ENCODE results near the gene MCRIP2. TPM values are rescaled to one million over a fixed set of nuclear protein-coding genes. Genes with fewer than 3 reads are reported as not detected.
A peak's percentile ranks its signal among the peaks of the same experiment; 100 is the strongest.

Gene MCRIP2
- total and polyA plus RNA-seq, 5 donors: 71.2 to 141 (median 87.6) TPM

GRCh38 chr16:667113-667779 lies 25.6 kb downstream of the MCRIP2 start:
- peak overlapping the region; percentile 22 for H3K27ac ChIP-seq (ENCODE audit: low read length)

GRCh38 chr16:667780-668518 lies 26.3 kb downstream of the MCRIP2 start, which contains the start of gene RHOT2:
TSS of gene RHOT2 (plus strand) at chr16:668132. CDS start at chr16:668200, 68 bp downstream.
- DNase-seq (peak; percentile 94 to 98 (median 98)), ATAC-seq (peak; percentile 88 to 90)
- Histone ChIP-seq H3K4me1 (ENCODE audit: control insufficient read depth, insufficient read depth, low read length) (peaks cover 3% of the 10 kb centered on the region), H3K9me3 (ENCODE audit: control insufficient read depth, low read length) (no peaks in the 10 kb centered on the region), H3K4me3 (ENCODE audit: low read length) (peak within 1 kb of the TSS; percentile 89), H3K27ac (ENCODE audit: low read length) (peak within 1 kb of the TSS; percentile 58), H3K27me3 (ENCODE audit: control insufficient read depth, insufficient read depth) (no peaks in the 10 kb centered on the region)
- intact Hi-C loops (cut with DNase I): loop anchor here in 2 of 4 donors (10.0 kb wide), 2 partner anchors 83 to 273 kb away; partner anchors contain the start of gene NME4 (in 1 of the 2)
- WGBS: under 1% methylated on average over 78 of the region's 78 CpGs

More at GRCh38 chr16:667113-667779, 25.6 kb downstream of the MCRIP2 start:
- WGBS: 83% methylated on average over 22 of the region's 22 CpGs
- H3K27me3 ChIP-seq (ENCODE audit: control insufficient read depth, insufficient read depth): no peaks in the 10 kb centered on the region
- no peak for DNase-seq
- intact Hi-C loops (cut with DNase I): loop anchor here in 2 of 4 donors (10.0 kb wide), 2 partner anchors 82 to 272 kb away; partner anchors contain the start of gene NME4 (in 1 of the 2)
- H3K4me1 ChIP-seq (ENCODE audit: control insufficient read depth, insufficient read depth, low read length): peaks cover 3% of the 10 kb centered on the region
- no peaks in the 10 kb centered on the region for H3K9me3 ChIP-seq (ENCODE audit: control insufficient read depth, low read length)
- no peak for ATAC-seq
- no peak overlapping the region for H3K4me3 ChIP-seq (ENCODE audit: low read length)

GRCh38 chr16:668519-669171 lies 27.0 kb downstream of the MCRIP2 start:
- WGBS: 7% methylated on average over 50 of the region's 50 CpGs
- H3K27me3 ChIP-seq (ENCODE audit: control insufficient read depth, insufficient read depth): no peaks in the 10 kb centered on the region
- peak overlapping the region; percentile 89 for H3K4me3 ChIP-seq (ENCODE audit: low read length)
- intact Hi-C loops (cut with DNase I): loop anchor here in 2 of 4 donors (10.0 kb wide), 2 partner anchors 84 to 274 kb away; partner anchors contain the start of gene NME4 (in 1 of the 2)
- DNase-seq: no peak
- peak; percentile 1 to 2 for ATAC-seq
- H3K27ac ChIP-seq (ENCODE audit: low read length): peak overlapping the region; percentile 58
- H3K4me1 ChIP-seq (ENCODE audit: control insufficient read depth, insufficient read depth, low read length): peaks cover 3% of the 10 kb centered on the region
- no peaks in the 10 kb centered on the region for H3K9me3 ChIP-seq (ENCODE audit: control insufficient read depth, low read length)

GRCh38 chr16:669666-670065 lies 28.0 kb downstream of the MCRIP2 start:
- H3K27me3 ChIP-seq (ENCODE audit: control insufficient read depth, insufficient read depth): no peaks in the 10 kb centered on the region

GRCh38 chr16:670485-671352 lies 29.1 kb downstream of the MCRIP2 start:
- Histone ChIP-seq H3K4me1 (ENCODE audit: control insufficient read depth, insufficient read depth, low read length) (peaks cover 3% of the 10 kb centered on the region), H3K4me3 (ENCODE audit: low read length) (no peak overlapping the region), H3K27me3 (ENCODE audit: control insufficient read depth, insufficient read depth) (no peaks in the 10 kb centered on the region), H3K9me3 (ENCODE audit: control insufficient read depth, low read length) (no peaks in the 10 kb centered on the region), H3K27ac (ENCODE audit: low read length) (no peak overlapping the region)
- ATAC-seq: no peak
- no peak for DNase-seq
- intact Hi-C loops (cut with DNase I): no loop called here
- 90% methylated on average over 52 of the region's 52 CpGs for WGBS

More at GRCh38 chr16:669666-670065, 28.0 kb downstream of the MCRIP2 start:
- DNase-seq: no peak
- intact Hi-C loops (cut with DNase I): loop anchor here in 2 of 4 donors (10.0 kb wide), 2 partner anchors 85 to 275 kb away; partner anchors contain the start of gene NME4 (in 1 of the 2)
- Histone ChIP-seq H3K4me3 (ENCODE audit: low read length) (no peak overlapping the region), H3K4me1 (ENCODE audit: control insufficient read depth, insufficient read depth, low read length) (peaks cover 3% of the 10 kb centered on the region), H3K9me3 (ENCODE audit: control insufficient read depth, low read length) (no peaks in the 10 kb centered on the region), H3K27ac (ENCODE audit: low read length) (no peak overlapping the region)
- 96% methylated on average over 13 of the region's 13 CpGs for WGBS
- no peak for ATAC-seq

- Histone ChIP-seq H3K27ac (ENCODE audit: low read length) (no peak overlapping the region), H3K9me3 (ENCODE audit: control insufficient read depth, low read length) (no peaks in the 10 kb centered on the region), H3K4me1 (ENCODE audit: control insufficient read depth, insufficient read depth, low read length) (peaks cover 3% of the 10 kb centered on the region), H3K4me3 (ENCODE audit: low read length) (no peak overlapping the region), H3K27me3 (ENCODE audit: control insufficient read depth, insufficient read depth) (no peaks in the 10 kb centered on the region)
- intact Hi-C loops (cut with DNase I): no loop called here
- WGBS: 85% methylated on average over 40 of the region's 40 CpGs
- ATAC-seq (no peak), DNase-seq (no peak)
Observed at GRCh38 chr16:671353-672131, 29.9 kb downstream of the MCRIP2 start.

- H3K27me3 ChIP-seq (ENCODE audit: control insufficient read depth, insufficient read depth): no peaks in the 10 kb centered on the region
- intact Hi-C loops (cut with DNase I): no loop called here
- peaks cover 3% of the 10 kb centered on the region for H3K4me1 ChIP-seq (ENCODE audit: control insufficient read depth, insufficient read depth, low read length)
- ATAC-seq (no peak), DNase-seq (no peak)
- no peak overlapping the region for H3K27ac ChIP-seq (ENCODE audit: low read length)
- WGBS: 92% methylated on average over 19 of the region's 19 CpGs
- H3K4me3 ChIP-seq (ENCODE audit: low read length): no peak overlapping the region
- no peaks in the 10 kb centered on the region for H3K9me3 ChIP-seq (ENCODE audit: control insufficient read depth, low read length)
Observed at GRCh38 chr16:672371-672770, 30.7 kb downstream of the MCRIP2 start.

- no peak overlapping the region for H3K27ac ChIP-seq (ENCODE audit: low read length)
- peaks cover 3% of the 10 kb centered on the region for H3K4me1 ChIP-seq (ENCODE audit: control insufficient read depth, insufficient read depth, low read length)
- ATAC-seq: no peak
- H3K4me3 ChIP-seq (ENCODE audit: low read length): no peak overlapping the region
- H3K27me3 ChIP-seq (ENCODE audit: control insufficient read depth, insufficient read depth): no peaks in the 10 kb centered on the region
- intact Hi-C loops (cut with DNase I): no loop called here
- 94% methylated on average over 21 of the region's 21 CpGs for WGBS
- H3K9me3 ChIP-seq (ENCODE audit: control insufficient read depth, low read length): no peaks in the 10 kb centered on the region
- no peak for DNase-seq
Observed at GRCh38 chr16:672851-673250, 31.2 kb downstream of the MCRIP2 start.

- Histone ChIP-seq H3K27ac (ENCODE audit: low read length) (no peak overlapping the region), H3K27me3 (ENCODE audit: control insufficient read depth, insufficient read depth) (no peaks in the 10 kb centered on the region), H3K4me3 (ENCODE audit: low read length) (no peak overlapping the region), H3K4me1 (ENCODE audit: control insufficient read depth, insufficient read depth, low read length) (peaks cover 3% of the 10 kb centered on the region), H3K9me3 (ENCODE audit: control insufficient read depth, low read length) (no peaks in the 10 kb centered on the region)
- WGBS: 90% methylated on average over 18 of the region's 18 CpGs
- no peak for DNase-seq
- no peak for ATAC-seq
- intact Hi-C loops (cut with DNase I): no loop called here
Observed at GRCh38 chr16:673399-673991, 31.9 kb downstream of the MCRIP2 start.

All from right cardiac atrium (tissue), 5 donors.